ENCODE results near the gene RRAGC. TPM values are rescaled to one million over a fixed set of nuclear protein-coding genes. Genes with fewer than 3 reads are reported as not detected.

Gene RRAGC
- total and polyA plus RNA-seq, 10 of the 15 experiments (the other 5 are each of a cell fraction or from before 2014, with no cell fraction given) = 5.5 to 22.1 (median 15.0) TPM

GRCh38 chr1:38852780-38853179 is 6.8 kb downstream of the RRAGC start (continued):
- peak; percentile 89 for TF ChIP-seq MEF2A (IDR thresholded peaks at IDR 0.05; ENCODE audit: insufficient read depth, low read depth, low read length)
- TF ChIP-seq POU2F2 (IDR thresholded peaks at IDR 0.05; ENCODE audit: borderline replicate concordance, low read depth, low read length) = no peak
- no peak for TF ChIP-seq KLF5 (IDR thresholded peaks at IDR 0.05; ENCODE audit: partially characterized antibody)
- no peak for TF ChIP-seq SMC3 (IDR thresholded peaks at IDR 0.05; ENCODE audit: borderline replicate concordance, low read length)
- no peak for TF ChIP-seq SUZ12 (IDR thresholded peaks at IDR 0.05; ENCODE audit: unreplicated experiment)
- TF ChIP-seq ZBTB4 (CRISPR knock-in tag; IDR thresholded peaks at IDR 0.05) = no peak
- no peak for TF ChIP-seq CEBPZ (IDR thresholded peaks at IDR 0.05; ENCODE audit: low read depth, low read length)
- TF ChIP-seq BCL11A (IDR thresholded peaks at IDR 0.05; ENCODE audit: low read depth, low read length) = 0 out of 2 replicates have a peak, but pooled peaks have one; percentile 24
